ENCODE results near the gene CYFIP2.

The CYFIP2 gene

GRCh38 chr5:157348049-157348400 is 82.1 kb downstream of the CYFIP2 start:
- no peak overlapping the region for H3K9ac ChIP-seq
- no peak overlapping the region for H2AFZ ChIP-seq
- no peak for TF ChIP-seq CTCF (IDR thresholded peaks at IDR 0.05)
- no peak overlapping the region for H3K4me3 ChIP-seq (ENCODE audit: low read depth, low read length)
- H3K4me1 ChIP-seq, result no peaks in the 10 kb centered on the region
- H3K79me2 ChIP-seq, result peaks cover 2% of the 10 kb centered on the region
- H3K9me3 ChIP-seq (ENCODE audit: control insufficient read depth, low read length), result no peaks in the 10 kb centered on the region
- no peak overlapping the region for H3K27ac ChIP-seq
- H3K36me3 ChIP-seq (ENCODE audit: control insufficient read depth, insufficient read depth, low read length), result no peaks in the 10 kb centered on the region
- H3K27me3 ChIP-seq (ENCODE audit: control insufficient read depth, insufficient read depth, low read length), result no peaks in the 10 kb centered on the region
- H3K4me2 ChIP-seq (ENCODE audit: low read length), result no peak overlapping the region

GRCh38 chr5:157350939-157351801 is 85.2 kb downstream of the CYFIP2 start:
- Histone ChIP-seq H3K27me3 (ENCODE audit: control insufficient read depth, insufficient read depth, low read length) (no peaks in the 10 kb centered on the region), H3K4me3 (ENCODE audit: low read depth, low read length) (no peak overlapping the region), H3K27ac (no peak overlapping the region), H3K79me2 (peaks cover 2% of the 10 kb centered on the region), H3K4me2 (ENCODE audit: low read length) (no peak overlapping the region), H2AFZ (no peak overlapping the region), H3K36me3 (ENCODE audit: control insufficient read depth, insufficient read depth, low read length) (no peaks in the 10 kb centered on the region), H3K4me1 (no peaks in the 10 kb centered on the region), H3K9ac (no peak overlapping the region), H3K9me3 (ENCODE audit: control insufficient read depth, low read length) (no peaks in the 10 kb centered on the region)
- TF ChIP-seq CTCF (IDR thresholded peaks at IDR 0.05), result no peak

GRCh38 chr5:157351802-157352092 is 85.8 kb downstream of the CYFIP2 start:
- no peaks in the 10 kb centered on the region for H3K36me3 ChIP-seq (ENCODE audit: control insufficient read depth, insufficient read depth, low read length)

GRCh38 chr5:157352756-157353340 is 86.9 kb downstream of the CYFIP2 start:
- Histone ChIP-seq H3K27me3 (ENCODE audit: control insufficient read depth, insufficient read depth, low read length) (no peaks in the 10 kb centered on the region), H3K4me1 (no peaks in the 10 kb centered on the region), H2AFZ (no peak overlapping the region), H3K36me3 (ENCODE audit: control insufficient read depth, insufficient read depth, low read length) (no peaks in the 10 kb centered on the region), H3K27ac (no peak overlapping the region), H3K9me3 (ENCODE audit: control insufficient read depth, low read length) (no peaks in the 10 kb centered on the region), H3K9ac (no peak overlapping the region), H3K79me2 (peaks cover 2% of the 10 kb centered on the region), H3K4me3 (ENCODE audit: low read depth, low read length) (no peak overlapping the region), H3K4me2 (ENCODE audit: low read length) (no peak overlapping the region)
- TF ChIP-seq CTCF (IDR thresholded peaks at IDR 0.05), result no peak

More at GRCh38 chr5:157351802-157352092, 85.8 kb downstream of the CYFIP2 start:
- Histone ChIP-seq H3K27ac (no peak overlapping the region), H3K4me3 (ENCODE audit: low read depth, low read length) (no peak overlapping the region), H2AFZ (no peak overlapping the region), H3K9ac (no peak overlapping the region), H3K4me2 (ENCODE audit: low read length) (no peak overlapping the region), H3K79me2 (peaks cover 2% of the 10 kb centered on the region), H3K4me1 (no peaks in the 10 kb centered on the region), H3K27me3 (ENCODE audit: control insufficient read depth, insufficient read depth, low read length) (no peaks in the 10 kb centered on the region), H3K9me3 (ENCODE audit: control insufficient read depth, low read length) (no peaks in the 10 kb centered on the region)
- TF ChIP-seq CTCF (IDR thresholded peaks at IDR 0.05), result no peak

GRCh38 chr5:157354800-157355199 is 88.9 kb downstream of the CYFIP2 start:
- H3K4me3 ChIP-seq (ENCODE audit: low read depth, low read length), result no peak overlapping the region
- no peak for TF ChIP-seq CTCF (IDR thresholded peaks at IDR 0.05)
- no peak overlapping the region for H3K4me2 ChIP-seq (ENCODE audit: low read length)
- no peak overlapping the region for H3K27ac ChIP-seq
- no peaks in the 10 kb centered on the region for H3K36me3 ChIP-seq (ENCODE audit: control insufficient read depth, insufficient read depth, low read length)
- H3K27me3 ChIP-seq (ENCODE audit: control insufficient read depth, insufficient read depth, low read length), result no peaks in the 10 kb centered on the region
- no peak overlapping the region for H2AFZ ChIP-seq
- H3K79me2 ChIP-seq, result no peaks in the 10 kb centered on the region
- H3K4me1 ChIP-seq, result no peaks in the 10 kb centered on the region
- H3K9ac ChIP-seq, result no peak overlapping the region
- H3K9me3 ChIP-seq (ENCODE audit: control insufficient read depth, low read length), result no peaks in the 10 kb centered on the region
